HEK293T (cell line): ENCODE data around the gene PABPN1.

Source experiments
- CTCF ChIA-PET: fragments of 350-600 bp; formaldehyde crosslinking; extraction: SDS; loops from one replicate; lab custom pipeline; 2021; ENCODE audit warnings: antibody characterized with exemption, inconsistent platforms; lab: Yijun Ruan, JAX
- POLR2A ChIA-PET: fragments of 350-600 bp; formaldehyde crosslinking; extraction: SDS; loops from one replicate; lab custom pipeline; 2020; ENCODE audit warnings: antibody characterized with exemption, inconsistent platforms; lab: Yijun Ruan, JAX
- DNase-seq: peaks from one replicate; pipeline ENCODE4 v3.0.0; 2012; ENCODE audit warnings: mixed read lengths; ENCODE audit errors: extremely low spot score
- ARNT ChIP-seq: fragments of 450-650 bp; IDR thresholded peaks from 2 replicates; pipeline ENCODE4 v1.6.1; 2017; ENCODE audit warnings: mild to moderate bottlenecking
- BHLHE40 ChIP-seq: fragments of 450-650 bp; IDR thresholded peaks from 2 replicates; pipeline ENCODE4 v1.6.1; 2016; ENCODE audit warnings: mild to moderate bottlenecking, moderate library complexity, borderline replicate concordance
- CTBP1 ChIP-seq: fragments of 450-650 bp; IDR thresholded peaks from 2 replicates; pipeline ENCODE4 v1.6.1; 2016; ENCODE audit warnings: borderline replicate concordance
- ELF4 ChIP-seq: fragments of 450-650 bp; IDR thresholded peaks from 2 replicates; pipeline ENCODE4 v1.6.1; 2017; ENCODE audit warnings: antibody characterized with exemption
- FOXA1 ChIP-seq: fragments of 450-650 bp; IDR thresholded peaks from 2 replicates; pipeline ENCODE4 v1.6.1; 2016; ENCODE audit warnings: mild to moderate bottlenecking
- FOXK2 ChIP-seq: fragments of 450-650 bp; IDR thresholded peaks from 2 replicates; pipeline ENCODE4 v1.6.1; 2016; ENCODE audit warnings: mild to moderate bottlenecking
- FOXM1 ChIP-seq: fragments of 450-650 bp; IDR thresholded peaks from 2 replicates; pipeline ENCODE4 v1.6.1; 2017; ENCODE audit warnings: mild to moderate bottlenecking, borderline replicate concordance
- HDGF ChIP-seq: fragments of 450-650 bp; IDR thresholded peaks from 2 replicates; pipeline ENCODE4 v1.6.1; 2017; ENCODE audit warnings: antibody characterized with exemption, borderline replicate concordance
- L3MBTL2 ChIP-seq: fragments of 450-650 bp; conservative IDR thresholded peaks from 2 replicates; pipeline ENCODE4 v1.6.1; 2016; ENCODE audit warnings: mild to moderate bottlenecking
- LEF1 ChIP-seq: fragments of 450-650 bp; IDR thresholded peaks from 2 replicates; pipeline ENCODE4 v1.6.1; 2017; ENCODE audit warnings: mild to moderate bottlenecking, borderline replicate concordance
- NFRKB ChIP-seq: fragments of 450-650 bp; IDR thresholded peaks from 2 replicates; pipeline ENCODE4 v1.6.1; 2016; ENCODE audit warnings: mild to moderate bottlenecking, moderate library complexity
- SP1 ChIP-seq: fragments of 450-650 bp; IDR thresholded peaks from 2 replicates; pipeline ENCODE4 v1.6.1; 2017
- SUZ12 ChIP-seq: fragments of 450-650 bp; IDR thresholded peaks from 2 replicates; pipeline ENCODE4 v1.6.1; 2016; ENCODE audit warnings: mild to moderate bottlenecking
- TARDBP ChIP-seq: fragments of 450-650 bp; IDR thresholded peaks from 2 replicates; pipeline ENCODE4 v1.6.1; 2016
- ZNF384 ChIP-seq: fragments of 450-650 bp; IDR thresholded peaks from 2 replicates; pipeline ENCODE4 v1.6.1; 2016
- TF ChIP-seq, protein P1 (sequence below): fragments of 450-650 bp; IDR thresholded peaks from 2 replicates; pipeline ENCODE4 v1.6.1; 2016

The PABPN1 gene

DNA sequence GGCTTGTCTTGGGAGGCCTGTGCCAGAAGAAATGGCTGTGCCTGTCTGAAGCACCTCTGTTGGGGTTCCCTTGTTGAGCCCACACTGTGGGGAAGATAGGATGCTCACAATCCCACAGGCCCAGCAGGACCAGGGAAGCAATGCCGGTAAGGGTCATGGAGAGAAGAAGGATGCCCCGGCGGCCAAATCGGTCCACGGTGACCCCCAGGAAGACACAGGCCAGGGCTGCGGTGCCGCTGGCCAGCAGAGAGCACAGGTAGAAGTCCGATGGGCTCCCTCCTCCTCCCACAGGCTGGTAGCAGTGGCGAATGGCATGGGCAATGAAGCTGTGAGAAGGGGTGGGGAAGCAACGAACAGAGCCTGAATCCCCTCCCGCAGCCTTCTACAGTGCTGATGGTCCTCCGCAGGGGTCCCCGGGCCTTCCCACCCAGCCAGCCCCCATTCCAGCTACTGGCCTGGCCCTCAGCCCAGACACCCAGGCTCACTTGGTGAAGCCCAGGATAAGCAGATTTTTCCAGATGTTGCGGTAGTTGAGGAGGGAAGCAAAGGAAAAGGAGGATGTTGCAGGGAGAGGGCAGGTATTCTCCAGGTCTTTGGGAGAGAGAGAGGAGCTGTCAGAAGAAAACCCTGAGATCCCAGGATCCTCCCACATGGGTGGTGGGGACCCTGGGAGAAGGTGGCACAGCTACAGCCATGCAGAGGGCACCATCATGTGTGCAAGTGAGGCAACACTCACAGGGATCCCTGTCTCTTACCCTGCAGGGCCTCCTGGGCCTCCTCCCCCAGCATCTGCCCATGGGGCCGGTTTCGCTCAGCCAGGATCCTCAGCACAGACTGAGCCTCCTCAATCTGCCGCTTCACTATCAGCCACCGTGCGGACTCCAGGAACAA is 26.4 kb downstream of the PABPN1 start:
- DNase-seq = no peak
- CTCF ChIA-PET = no interaction called here
- TF ChIP-seq BHLHE40 (no peak), ZNF384 (no peak), NFRKB (no peak), HDGF (no peak)
- TF ChIP-seq, protein P1, sequence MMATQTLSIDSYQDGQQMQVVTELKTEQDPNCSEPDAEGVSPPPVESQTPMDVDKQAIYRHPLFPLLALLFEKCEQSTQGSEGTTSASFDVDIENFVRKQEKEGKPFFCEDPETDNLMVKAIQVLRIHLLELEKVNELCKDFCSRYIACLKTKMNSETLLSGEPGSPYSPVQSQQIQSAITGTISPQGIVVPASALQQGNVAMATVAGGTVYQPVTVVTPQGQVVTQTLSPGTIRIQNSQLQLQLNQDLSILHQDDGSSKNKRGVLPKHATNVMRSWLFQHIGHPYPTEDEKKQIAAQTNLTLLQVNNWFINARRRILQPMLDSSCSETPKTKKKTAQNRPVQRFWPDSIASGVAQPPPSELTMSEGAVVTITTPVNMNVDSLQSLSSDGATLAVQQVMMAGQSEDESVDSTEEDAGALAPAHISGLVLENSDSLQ = no peak
- POLR2A ChIA-PET = no interaction called here

DNA sequence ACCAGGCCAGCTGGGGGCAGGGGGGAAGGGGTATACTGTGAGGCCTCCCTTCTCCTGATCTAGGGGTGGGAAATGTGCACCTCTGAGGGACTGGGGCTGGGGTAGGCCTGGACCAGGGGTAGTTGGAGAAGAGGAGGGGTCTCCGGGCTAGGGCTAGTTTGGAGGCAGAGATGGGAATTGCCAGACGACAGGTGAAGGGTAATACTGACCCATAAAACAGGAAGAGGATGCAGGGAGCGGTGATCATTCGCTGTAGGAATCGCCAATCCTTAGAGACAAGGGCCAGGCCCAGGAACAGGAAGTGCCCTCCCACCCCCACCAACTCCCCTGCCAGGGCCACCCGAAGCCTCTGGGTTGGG is 27.0 kb downstream of the PABPN1 start:
- DNase-seq = no peak
- POLR2A ChIA-PET = no interaction called here
- CTCF ChIA-PET = no interaction called here

DNA sequence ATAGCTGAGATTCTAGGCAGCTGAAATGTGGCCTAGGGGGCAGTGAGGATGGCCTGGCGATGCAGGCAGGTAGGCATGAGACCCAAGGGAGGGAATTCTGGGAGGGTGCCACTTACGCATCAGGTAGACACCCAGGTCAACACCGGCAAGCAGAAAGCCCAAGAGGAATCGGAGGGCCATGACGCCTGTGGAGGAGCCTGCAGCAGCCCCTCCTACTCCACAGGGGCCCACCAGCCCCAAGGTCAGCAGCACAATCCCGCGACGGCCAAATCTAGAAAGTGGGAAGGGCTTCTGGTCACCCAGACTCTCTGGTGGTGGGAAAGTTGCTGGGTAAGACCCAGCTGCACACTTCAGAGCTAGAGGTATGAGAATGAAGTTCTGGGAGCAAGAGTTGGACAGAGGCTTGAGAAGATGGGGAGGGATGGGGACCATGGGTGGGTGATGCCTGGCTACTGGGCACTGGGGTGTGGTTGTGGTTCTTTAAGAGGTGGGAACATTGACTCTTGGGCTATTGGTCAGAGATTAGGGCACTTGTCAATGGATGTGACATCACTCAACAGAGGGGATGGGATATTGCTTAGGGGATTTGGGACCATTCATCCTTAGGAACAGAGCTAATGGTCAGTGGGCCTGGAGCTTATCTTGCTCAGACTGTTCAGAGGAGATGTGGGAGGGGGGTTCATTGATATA is 28.0 kb downstream of the PABPN1 start:
- no peak for DNase-seq
- TF ChIP-seq, protein P1 = no peak
- no peak for TF ChIP-seq FOXA1
- TF ChIP-seq ARNT = no peak
- TF ChIP-seq CTBP1 = no peak
- TF ChIP-seq BHLHE40 = no peak
- TF ChIP-seq ZNF384 = no peak
- no peak for TF ChIP-seq ELF4
- TF ChIP-seq SP1 = no peak
- TF ChIP-seq FOXM1 = no peak
- CTCF ChIA-PET = no interaction called here
- POLR2A ChIA-PET = no interaction called here

More for the DNA sequence above, 27.0 kb downstream of the PABPN1 start:
- TF ChIP-seq FOXM1 = no peak

DNA sequence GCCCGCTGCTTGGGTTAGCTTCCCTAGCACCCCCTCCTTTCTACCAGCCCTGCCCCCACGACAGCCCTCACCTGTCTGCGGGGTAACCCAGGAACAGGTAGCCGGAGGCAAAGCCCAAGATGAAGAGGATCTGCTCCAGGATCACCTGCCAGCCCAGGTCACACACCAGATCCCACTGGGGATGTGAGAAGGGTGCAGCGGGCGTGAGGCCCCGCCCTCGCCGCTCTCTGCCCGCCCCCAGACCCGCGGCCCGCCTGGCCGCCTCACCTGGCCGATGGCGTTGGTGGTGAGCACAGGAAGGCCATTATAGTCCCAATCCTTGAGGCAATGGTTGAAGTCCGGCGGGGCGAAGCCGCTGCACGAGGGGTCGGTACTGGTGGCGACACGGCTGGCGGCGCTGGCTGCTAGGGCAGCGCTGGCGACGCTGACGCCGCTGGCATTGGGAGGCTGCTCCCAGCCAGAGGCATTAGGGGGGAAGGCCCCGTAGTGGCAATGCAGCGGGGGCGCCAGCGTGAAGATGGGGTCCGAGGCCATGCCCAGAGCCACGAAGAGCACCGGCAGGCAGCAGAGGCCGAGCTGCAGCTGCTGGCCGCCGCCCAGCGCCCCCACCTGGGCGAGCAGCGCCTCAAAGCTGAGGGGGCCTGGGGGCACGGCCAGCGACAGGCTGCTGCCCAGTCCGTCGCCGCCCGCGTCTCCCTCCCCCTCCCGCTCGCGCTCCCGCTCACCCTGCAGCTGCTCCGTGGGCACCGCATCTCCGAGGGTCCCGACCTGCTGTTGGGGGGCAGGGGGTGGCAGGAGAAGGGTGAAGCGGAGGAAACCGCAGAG is 30.6 kb downstream of the PABPN1 start:
- ChIA-PET POLR2A (interaction anchor here (1.1 to 4.3 kb wide), 3 partner anchors 12 to 30 kb away, joined by 3 to 18 read pairs (median 8); partner anchors contain the start of gene PABPN1), CTCF (interaction anchor here (1.6 to 1.7 kb wide), 2 partner anchors 9 to 28 kb away, joined by 4 to 8 read pairs; no protein-coding TSS in a partner anchor)
- TF ChIP-seq NFRKB = no peak
- TF ChIP-seq ZNF384 = no peak
- no peak for TF ChIP-seq SP1
- TF ChIP-seq FOXM1 = no peak
- TF ChIP-seq TARDBP = no peak
- TF ChIP-seq, protein P1 = no peak
- TF ChIP-seq FOXA1 = no peak
- TF ChIP-seq L3MBTL2 = no peak
- no peak for TF ChIP-seq HDGF
- TF ChIP-seq LEF1 = no peak
- no peak for TF ChIP-seq BHLHE40
- TF ChIP-seq CTBP1 = no peak
- TF ChIP-seq ARNT = no peak
- TF ChIP-seq FOXK2 = no peak
- no peak for TF ChIP-seq SUZ12
- no peak for TF ChIP-seq ELF4
- DNase-seq = no peak

DNA sequence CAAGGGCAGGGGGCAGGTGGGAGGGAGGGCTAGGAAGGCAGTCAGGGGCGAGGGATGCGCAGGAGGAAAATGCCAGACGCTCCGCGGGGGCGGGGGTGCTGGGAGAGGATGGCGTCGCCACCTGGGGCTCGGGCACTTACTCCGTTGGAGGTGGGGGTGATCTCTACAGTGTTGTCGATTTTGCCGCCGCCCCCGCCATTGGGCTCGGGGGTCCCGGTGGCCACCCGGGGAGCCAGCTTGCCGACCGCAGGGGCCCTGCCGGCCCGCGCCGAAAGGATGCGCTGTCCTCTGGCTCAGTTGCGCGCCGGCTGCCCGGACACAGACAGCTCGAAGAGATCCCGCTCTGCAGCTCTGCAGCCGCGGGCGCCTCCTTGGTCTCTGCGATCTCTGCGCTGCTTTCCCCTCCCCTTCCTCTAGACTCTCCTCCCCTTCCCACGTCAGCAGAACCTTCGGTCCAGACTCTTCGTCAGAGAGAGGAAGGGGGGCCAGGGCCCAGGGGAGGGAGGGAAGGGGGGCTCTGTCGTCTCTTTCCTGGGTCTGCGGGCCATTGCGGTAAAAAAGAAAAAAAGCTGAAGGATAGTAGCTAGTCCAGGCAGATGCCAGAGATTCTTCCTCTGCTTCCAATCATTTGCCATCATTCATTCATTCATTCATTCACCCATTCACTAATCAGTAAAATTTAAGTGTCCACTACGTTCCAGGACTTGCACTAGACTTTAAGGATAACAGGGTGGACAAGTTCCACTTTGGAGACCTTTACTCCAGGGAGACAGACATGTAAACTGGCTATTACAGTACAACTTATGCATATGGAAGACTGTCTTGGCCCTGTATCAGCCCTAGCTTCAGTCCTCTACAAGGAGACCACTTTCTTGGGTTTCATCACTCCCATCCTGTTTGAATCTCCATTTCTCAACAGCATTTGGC is 31.5 kb downstream of the PABPN1 start, which contains the start of gene SLC22A17:
Gene SLC22A17 (minus strand): TSS at position 382 of the 927 bp plus-strand sequence.
- TF ChIP-seq ZNF384 = no peak
- TF ChIP-seq FOXK2 = no peak
- TF ChIP-seq, protein P1 = no peak
- TF ChIP-seq NFRKB = no peak
- no peak for TF ChIP-seq BHLHE40
- no peak for TF ChIP-seq TARDBP
- no peak for TF ChIP-seq SUZ12
- TF ChIP-seq FOXA1 = no peak
- no peak for TF ChIP-seq ELF4
- TF ChIP-seq CTBP1 = no peak
- no peak for TF ChIP-seq HDGF
- TF ChIP-seq LEF1 = no peak
- no peak for TF ChIP-seq L3MBTL2
- no peak for TF ChIP-seq FOXM1
- TF ChIP-seq SP1 = no peak
- no peak for TF ChIP-seq ARNT
- POLR2A ChIA-PET = interaction anchor here (1.1 to 4.3 kb wide), 4 partner anchors 11 to 46 kb away, joined by 3 to 18 read pairs (median 7); partner anchors contain the start of genes BCL2L2 and PABPN1
- peak; percentile 74 for DNase-seq
- CTCF ChIA-PET = interaction anchor here (1.4 to 1.7 kb wide), 4 partner anchors 8 to 27 kb away, joined by 3 to 8 read pairs (median 4); no protein-coding TSS in a partner anchor
